A549 (cell line): ENCODE data around the gene PTPRK. TPM values are rescaled to one million over a fixed set of nuclear protein-coding genes. Genes with fewer than 3 reads are reported as not detected.

ENCODE experiments used
- ATAC-seq, 2 experiments: fragments of 200-7000 bp in 1 of 2; fragments of >200 bp in 1 of 2; cut with Nextera tagmentation in 1 of 2; cut with Tn5 transposase in 1 of 2; 3 replicates each; pipeline versions ENCODE4 v1.8.0 to v1.9.1; 2018 to 2020; ENCODE audit warnings: mild to moderate bottlenecking in 1 of 2, moderate library complexity in 1 of 2
- CTCF ChIA-PET: fragments of 300-600 bp; sonication (Branson Sonifier 250); formaldehyde crosslinking; extraction: SDS; loops from one replicate; lab custom pipeline; 2021; ENCODE audit warnings: antibody characterized with exemption, inconsistent platforms; lab: Yijun Ruan, JAX
- POLR2A ChIA-PET: fragments of 350-600 bp; formaldehyde crosslinking; extraction: SDS; loops from one replicate; lab custom pipeline; 2021; ENCODE audit warnings: antibody characterized with exemption, inconsistent platforms; lab: Yijun Ruan, JAX
- DNase-seq, 2 experiments: peaks; one replicate each; pipeline versions ENCODE4 v3.0.0 to v3.0.0-alpha.2; 2011 to 2016; ENCODE audit warnings: low read depth in 1 of 2, low spot score in 1 of 2
- FAIRE-seq: peaks from 2 replicates; lab custom pipeline; 2011; peaks lifted over from hg19 to GRCh38; lab: Jason Lieb, UNC
- H3K27ac ChIP-seq, 2 experiments: fragments of >200 bp; sonication (Bioruptor Twin); formaldehyde crosslinking; 3 replicates each; pipeline ENCODE4 v1.5.1; 2016 to 2017
- H3K4me1 ChIP-seq: fragments of >200 bp; sonication (Bioruptor Twin); formaldehyde crosslinking; 3 replicates; pipeline ENCODE4 v1.6.1; 2016
- H3K4me2 ChIP-seq: fragments of >200 bp; sonication (Bioruptor Twin); formaldehyde crosslinking; 3 replicates; pipeline ENCODE4 v1.6.1; 2016
- H3K4me3 ChIP-seq: fragments of >200 bp; sonication (Bioruptor Twin); formaldehyde crosslinking; 3 replicates; pipeline ENCODE4 v1.5.1; 2016
- H3K9me3 ChIP-seq: fragments of >200 bp; sonication (Bioruptor Twin); formaldehyde crosslinking; 3 replicates; pipeline ENCODE4 v1.6.1; 2016
- BHLHE40 ChIP-seq: IDR thresholded peaks from 2 replicates; pipeline ENCODE4 v1.6.1; 2012; ENCODE audit warnings: low read depth, low read length, inconsistent platforms
- CBX2 ChIP-seq: fragments of 200-600 bp; sonication (generic); IDR thresholded peaks from 2 replicates; pipeline ENCODE4 v1.6.1; 2016; ENCODE audit warnings: low read depth, mild to moderate bottlenecking, borderline replicate concordance
- CBX8 ChIP-seq: fragments of 200-600 bp; sonication (generic); IDR thresholded peaks from 2 replicates; pipeline ENCODE4 v1.6.1; 2016
- EP300 ChIP-seq, 2 experiments: fragments of >200 bp; sonication (Bioruptor Twin); formaldehyde crosslinking; IDR thresholded peaks; 2 replicates in 1 of 2; 3 replicates in 1 of 2; pipeline ENCODE4 v1.6.1; 2016 to 2017
- FOSB ChIP-seq: fragments of 250-450 bp; sonication (Bioruptor Pico); IDR thresholded peaks from 2 replicates; pipeline ENCODE4 v1.5.0; 2020; ENCODE audit warnings: mild to moderate bottlenecking, moderate library complexity
- FOSL2 ChIP-seq, 2 experiments: fragments of 450-650 bp in 1 of 2; fragments of >200 bp in 1 of 2; sonication (Bioruptor Twin) in 1 of 2; formaldehyde crosslinking; IDR thresholded peaks; 2 replicates each; pipeline versions ENCODE4 v1.5.0 to v1.6.1; 2016 to 2020; ENCODE audit warnings: mild to moderate bottlenecking in 1 of 2, moderate library complexity in 1 of 2
- FOXS1 ChIP-seq: fragments of 250-450 bp; sonication (Bioruptor Pico); IDR thresholded peaks from 2 replicates; pipeline ENCODE4 v1.5.0; 2020; ENCODE audit warnings: mild to moderate bottlenecking, moderate library complexity
- GATA3 ChIP-seq: IDR thresholded peaks from 2 replicates; pipeline ENCODE4 v1.6.1; 2012; ENCODE audit warnings: borderline replicate concordance
- HEYL ChIP-seq: fragments of 250-450 bp; sonication (Bioruptor Pico); IDR thresholded peaks from 2 replicates; pipeline ENCODE4 v1.8.0; 2021; ENCODE audit warnings: mild to moderate bottlenecking, moderate library complexity
- HOXB13 ChIP-seq: fragments of 250-450 bp; sonication (Bioruptor Pico); IDR thresholded peaks from 2 replicates; pipeline ENCODE4 v1.5.0; 2020; ENCODE audit warnings: low read depth, mild to moderate bottlenecking, moderate library complexity
- HOXB5 ChIP-seq: fragments of 250-450 bp; sonication (Bioruptor Pico); IDR thresholded peaks from 2 replicates; pipeline ENCODE4 v1.5.0; 2020; ENCODE audit warnings: mild to moderate bottlenecking, moderate library complexity
- JUN ChIP-seq, 2 experiments: fragments of >200 bp; sonication (Bioruptor Twin); formaldehyde crosslinking; IDR thresholded peaks; 2 replicates in 1 of 2; 3 replicates in 1 of 2; pipeline ENCODE4 v1.6.1; 2016 to 2017
- JUNB ChIP-seq: fragments of >200 bp; sonication (Bioruptor Twin); formaldehyde crosslinking; IDR thresholded peaks from 2 replicates; pipeline ENCODE4 v1.6.1; 2016
- MAFK ChIP-seq: fragments of 450-650 bp; IDR thresholded peaks from 2 replicates; pipeline ENCODE4 v1.6.1; 2014; ENCODE audit not compliant: partially characterized antibody
- POLR2A ChIP-seq: IDR thresholded peaks from 2 replicates; pipeline ENCODE4 v1.6.1; 2012; ENCODE audit warnings: mild to moderate bottlenecking, low read length
- POLR2AphosphoS2 ChIP-seq: conservative IDR thresholded peaks from 2 replicates; pipeline ENCODE4 v1.6.1; 2012; ENCODE audit warnings: low read length, improper control_type of control experiment, inconsistent platforms
- RAD21 ChIP-seq, 2 experiments: fragments of >200 bp in 1 of 2; sonication (Bioruptor Twin) in 1 of 2; formaldehyde crosslinking in 1 of 2; IDR thresholded peaks in 1 of 2; conservative IDR thresholded peaks in 1 of 2; 2 replicates in 1 of 2; 3 replicates in 1 of 2; pipeline ENCODE4 v1.6.1; 2012 to 2018; ENCODE audit warnings: inconsistent platforms in 1 of 2
- RARB ChIP-seq: fragments of 250-450 bp; sonication (Bioruptor Pico); IDR thresholded peaks from 2 replicates; pipeline ENCODE4 v1.8.0; 2021; ENCODE audit warnings: mild to moderate bottlenecking, moderate library complexity
- RCOR1 ChIP-seq: fragments of 150-350 bp; IDR thresholded peaks from 2 replicates; pipeline ENCODE4 v1.6.1; 2014; ENCODE audit warnings: antibody characterized with exemption, low read length, low read depth
- SMC3 ChIP-seq: fragments of >200 bp; sonication (Bioruptor Twin); formaldehyde crosslinking; IDR thresholded peaks from 3 replicates; pipeline ENCODE4 v1.6.1; 2018; ENCODE audit warnings: inconsistent platforms
- SREBF2 ChIP-seq: fragments of 450-650 bp; IDR thresholded peaks from 2 replicates; pipeline ENCODE4 v1.6.1; 2014; ENCODE audit warnings: mild to moderate bottlenecking, moderate library complexity
- TFCP2L1 ChIP-seq: fragments of 250-450 bp; sonication (Bioruptor Pico); IDR thresholded peaks from 2 replicates; pipeline ENCODE4 v1.5.0; 2021; ENCODE audit warnings: mild to moderate bottlenecking
- ZNF302 ChIP-seq: fragments of 250-450 bp; sonication (Bioruptor Pico); IDR thresholded peaks from 2 replicates; pipeline ENCODE4 v1.9.0; 2021; ENCODE audit warnings: inconsistent platforms, mild to moderate bottlenecking, moderate library complexity
- ZSCAN20 ChIP-seq: fragments of 250-450 bp; sonication (Bioruptor Pico); IDR thresholded peaks from 2 replicates; pipeline ENCODE4 v1.8.0; 2022; ENCODE audit warnings: mild to moderate bottlenecking, moderate library complexity
- WGBS: methylation state at CpG from one replicate; pipeline ENCODE4 v1.1.6; 2017; ENCODE audit errors: missing lambda C conversion rate; 5-methylcytosine and 5-hydroxymethylcytosine counted together
- polyA plus RNA-seq, 4 experiments: library from polyadenylated mRNA; depleted of rRNA in 3 of 4; stranded (reverse); fragments of >200 nt; fragmentation: RNase III in 1 of 4; extraction: RNeasy Plus Mini Kit Qiagen cat#74134 plus additional on column Dnase treatment in 1 of 4; gene quantifications; 2 replicates in 3 of 4; 3 replicates in 1 of 4; pipeline ENCODE4 v1.2.3, GENCODE V29; 2011 to 2017
- TF ChIP-seq, protein P1 (sequence below): IDR thresholded peaks from 2 replicates; pipeline ENCODE4 v1.6.1; 2012; ENCODE audit warnings: low read depth, borderline replicate concordance
- TF ChIP-seq, protein P2 (sequence below): IDR thresholded peaks from 2 replicates; pipeline ENCODE4 v1.6.1; 2012
- TF ChIP-seq, protein P3 (sequence below): fragments of >200 bp; sonication (Bioruptor Twin); formaldehyde crosslinking; IDR thresholded peaks from 2 replicates; pipeline ENCODE4 v1.6.1; 2016
- TF ChIP-seq, protein P4 (sequence below): fragments of >200 bp; sonication (Bioruptor Twin); formaldehyde crosslinking; IDR thresholded peaks from 3 replicates; pipeline ENCODE4 v1.5.1; 2016
- TF ChIP-seq, protein P5 (sequence below): fragments of >200 bp; sonication (Bioruptor Twin); formaldehyde crosslinking; IDR thresholded peaks from 3 replicates; pipeline ENCODE4 v1.6.1; 2016
- TF ChIP-seq, protein P6 (sequence below): fragments of 450-650 bp; IDR thresholded peaks from 2 replicates; pipeline ENCODE4 v1.6.1; 2014; ENCODE audit warnings: antibody characterized with exemption

The PTPRK gene
- polyA plus RNA-seq, 2 of the 4 experiments (the other 2 are of a cell fraction), result 14.4 to 16.1 TPM

DNA sequence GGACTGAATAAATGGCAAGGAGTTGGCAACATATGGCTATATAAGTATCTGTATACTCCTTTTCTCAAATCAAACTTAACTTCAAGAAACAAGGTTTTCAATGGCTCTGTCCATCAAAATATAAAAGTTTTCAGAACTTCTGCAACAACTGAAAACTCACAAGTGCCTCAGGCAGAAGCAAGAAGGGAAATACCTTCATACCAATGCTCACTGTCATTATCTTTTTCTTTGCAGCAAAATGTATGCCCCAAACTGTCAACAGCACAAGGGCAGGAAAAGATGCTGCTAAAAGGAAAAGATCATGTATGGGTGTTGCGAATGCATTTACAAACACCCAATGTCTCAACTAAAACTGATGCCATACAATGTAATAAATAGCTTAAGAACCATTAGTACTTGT is 45.9 kb downstream of the PTPRK start:
- CTCF ChIA-PET, result no interaction called here
- FAIRE-seq, result no peak

DNA sequence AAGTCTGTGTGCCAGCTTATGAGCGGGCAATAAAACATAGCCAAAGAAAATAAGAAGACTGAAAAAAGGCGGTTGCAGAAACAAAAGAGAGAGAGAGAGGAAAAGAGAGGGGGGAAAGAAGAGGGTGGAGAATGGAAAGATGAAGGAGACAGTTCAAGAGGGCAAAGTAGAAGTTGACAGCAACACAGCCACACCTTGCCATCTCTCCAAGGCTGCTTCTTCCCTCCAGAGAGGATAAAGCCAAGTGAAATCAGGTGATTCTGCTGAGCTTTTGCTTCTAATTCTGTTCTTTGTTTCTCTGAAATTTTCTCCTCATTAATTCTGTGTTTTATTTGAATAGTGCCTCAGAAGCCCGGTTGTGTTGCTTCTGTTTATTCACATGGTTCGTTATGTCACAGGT is 48.5 kb downstream of the PTPRK start:
- H3K4me2 ChIP-seq, result no peak overlapping the region
- TF ChIP-seq MAFK, result no peak
- TF ChIP-seq SMC3, result no peak
- no peak for TF ChIP-seq POLR2AphosphoS2
- no peak for TF ChIP-seq ZSCAN20 (CRISPR knock-in tag)
- TF ChIP-seq, all 56 proteins: peak for 0
- POLR2A ChIA-PET, result no interaction called here
- Histone ChIP-seq H3K9me3 (no peaks in the 10 kb centered on the region), H3K27ac (no peak overlapping the region), H3K4me1 (peaks cover 14% of the 10 kb centered on the region), H3K4me3 (no peak overlapping the region)
- CTCF ChIA-PET, result no interaction called here
- 90% methylated on average over 4 of the region's 4 CpGs for WGBS
- FAIRE-seq (no peak), DNase-seq (no peak), ATAC-seq (no peak)

More for the DNA sequence above, 45.9 kb downstream of the PTPRK start:
- ATAC-seq, result no peak
- POLR2A ChIA-PET, result no interaction called here
- Histone ChIP-seq H3K4me1 (peaks cover 14% of the 10 kb centered on the region), H3K27ac (no peak overlapping the region), H3K9me3 (no peaks in the 10 kb centered on the region), H3K4me2 (no peak overlapping the region; the same call in 2 of the 3 replicates), H3K4me3 (no peak overlapping the region)
- TF ChIP-seq FOXS1 (CRISPR knock-in tag) (no peak), GATA3 (no peak), HOXB13 (CRISPR knock-in tag) (no peak), RARB (CRISPR knock-in tag) (no peak), FOSB (CRISPR knock-in tag) (no peak), JUN (IDR thresholded peaks at IDR 0.05) (no peak), TFCP2L1 (CRISPR knock-in tag) (no peak), RCOR1 (no peak), HOXB5 (no peak), CBX8 (no peak)
- TF ChIP-seq, protein P1, sequence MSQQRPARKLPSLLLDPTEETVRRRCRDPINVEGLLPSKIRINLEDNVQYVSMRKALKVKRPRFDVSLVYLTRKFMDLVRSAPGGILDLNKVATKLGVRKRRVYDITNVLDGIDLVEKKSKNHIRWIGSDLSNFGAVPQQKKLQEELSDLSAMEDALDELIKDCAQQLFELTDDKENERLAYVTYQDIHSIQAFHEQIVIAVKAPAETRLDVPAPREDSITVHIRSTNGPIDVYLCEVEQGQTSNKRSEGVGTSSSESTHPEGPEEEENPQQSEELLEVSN, result no peak
- TF ChIP-seq, protein P2, sequence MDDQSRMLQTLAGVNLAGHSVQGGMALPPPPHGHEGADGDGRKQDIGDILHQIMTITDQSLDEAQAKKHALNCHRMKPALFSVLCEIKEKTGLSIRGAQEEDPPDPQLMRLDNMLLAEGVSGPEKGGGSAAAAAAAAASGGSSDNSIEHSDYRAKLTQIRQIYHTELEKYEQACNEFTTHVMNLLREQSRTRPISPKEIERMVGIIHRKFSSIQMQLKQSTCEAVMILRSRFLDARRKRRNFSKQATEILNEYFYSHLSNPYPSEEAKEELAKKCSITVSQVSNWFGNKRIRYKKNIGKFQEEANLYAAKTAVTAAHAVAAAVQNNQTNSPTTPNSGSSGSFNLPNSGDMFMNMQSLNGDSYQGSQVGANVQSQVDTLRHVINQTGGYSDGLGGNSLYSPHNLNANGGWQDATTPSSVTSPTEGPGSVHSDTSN, result no peak
- 89% methylated on average over 1 of the region's 1 CpG for WGBS
- no peak for DNase-seq

DNA sequence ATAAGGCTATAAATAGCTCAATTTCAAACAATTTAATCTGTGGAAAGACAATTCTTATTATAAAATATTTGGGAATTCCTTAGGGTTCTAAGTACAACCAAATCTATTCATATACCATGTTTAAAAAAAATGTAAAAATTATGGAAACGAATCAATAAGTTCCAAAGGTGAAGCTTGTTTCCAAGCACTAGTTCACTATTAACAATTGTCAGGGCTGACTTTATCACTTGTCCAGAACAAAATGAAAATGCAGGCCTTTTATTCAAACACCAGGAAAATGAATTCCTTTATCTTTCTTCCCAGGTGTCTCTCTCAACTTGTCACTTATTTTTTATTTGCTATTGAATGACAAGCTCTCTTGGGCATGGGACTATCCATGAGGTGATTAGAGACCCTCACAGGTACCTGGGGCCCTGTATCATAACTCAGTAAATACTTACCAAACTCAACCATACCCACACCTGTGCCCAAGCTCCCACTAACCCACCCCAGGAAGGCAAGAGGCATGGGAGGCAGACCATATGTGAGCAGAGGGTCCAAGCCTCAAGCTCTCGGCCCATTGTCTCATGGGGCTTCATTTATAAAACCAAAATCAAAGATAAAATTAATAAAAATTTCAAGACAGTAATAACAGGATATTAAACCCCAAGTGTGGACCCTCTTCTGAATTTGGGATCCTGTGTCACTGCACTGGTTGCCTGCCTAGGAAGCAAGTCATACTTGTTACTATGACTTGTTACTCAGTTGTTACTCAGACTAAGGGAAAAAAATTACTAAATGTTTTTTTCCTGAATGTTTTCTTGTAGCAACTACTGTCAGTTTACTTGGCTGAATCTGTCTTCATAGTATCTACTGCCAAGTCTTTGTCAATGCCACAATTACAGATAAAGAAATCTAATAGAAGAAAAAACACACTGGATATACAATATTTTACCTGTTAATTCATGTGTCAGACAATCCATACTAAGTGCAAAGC is 54.7 kb downstream of the PTPRK start:
- Histone ChIP-seq H3K4me2 (no peak overlapping the region), H3K27ac (peak overlapping the region in 1 of 2 experiments; percentile 25; a peak in 1 of 6 replicates), H3K9me3 (no peaks in the 10 kb centered on the region), H3K4me3 (no peak overlapping the region), H3K4me1 (peaks cover 21% of the 10 kb centered on the region)
- DNase-seq, result no peak
- ChIA-PET CTCF (no interaction called here), POLR2A (no interaction called here)
- ATAC-seq, result no peak
- TF ChIP-seq BHLHE40 (no peak), JUNB (no peak), ZNF302 (CRISPR knock-in tag) (no peak), SREBF2 (no peak), GATA3 (no peak), RARB (CRISPR knock-in tag) (no peak), FOSL2 (IDR thresholded peaks at IDR 0.05) (no peak), FOSL2 (CRISPR knock-in tag; IDR thresholded peaks at IDR 0.05) (no peak), HEYL (no peak), CBX2 (no peak), RAD21 (conservative IDR thresholded peaks at IDR 0.05 in 1 of 2, IDR thresholded peaks at IDR 0.05 in 1 of 2) (no peak), POLR2A (no peak), EP300 (IDR thresholded peaks at IDR 0.05) (no peak)
- TF ChIP-seq, protein P3, sequence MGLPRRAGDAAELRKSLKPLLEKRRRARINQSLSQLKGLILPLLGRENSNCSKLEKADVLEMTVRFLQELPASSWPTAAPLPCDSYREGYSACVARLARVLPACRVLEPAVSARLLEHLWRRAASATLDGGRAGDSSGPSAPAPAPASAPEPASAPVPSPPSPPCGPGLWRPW, result no peak
- TF ChIP-seq, protein P4, sequence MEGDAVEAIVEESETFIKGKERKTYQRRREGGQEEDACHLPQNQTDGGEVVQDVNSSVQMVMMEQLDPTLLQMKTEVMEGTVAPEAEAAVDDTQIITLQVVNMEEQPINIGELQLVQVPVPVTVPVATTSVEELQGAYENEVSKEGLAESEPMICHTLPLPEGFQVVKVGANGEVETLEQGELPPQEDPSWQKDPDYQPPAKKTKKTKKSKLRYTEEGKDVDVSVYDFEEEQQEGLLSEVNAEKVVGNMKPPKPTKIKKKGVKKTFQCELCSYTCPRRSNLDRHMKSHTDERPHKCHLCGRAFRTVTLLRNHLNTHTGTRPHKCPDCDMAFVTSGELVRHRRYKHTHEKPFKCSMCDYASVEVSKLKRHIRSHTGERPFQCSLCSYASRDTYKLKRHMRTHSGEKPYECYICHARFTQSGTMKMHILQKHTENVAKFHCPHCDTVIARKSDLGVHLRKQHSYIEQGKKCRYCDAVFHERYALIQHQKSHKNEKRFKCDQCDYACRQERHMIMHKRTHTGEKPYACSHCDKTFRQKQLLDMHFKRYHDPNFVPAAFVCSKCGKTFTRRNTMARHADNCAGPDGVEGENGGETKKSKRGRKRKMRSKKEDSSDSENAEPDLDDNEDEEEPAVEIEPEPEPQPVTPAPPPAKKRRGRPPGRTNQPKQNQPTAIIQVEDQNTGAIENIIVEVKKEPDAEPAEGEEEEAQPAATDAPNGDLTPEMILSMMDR, result no peak
- TF ChIP-seq, protein P5, sequence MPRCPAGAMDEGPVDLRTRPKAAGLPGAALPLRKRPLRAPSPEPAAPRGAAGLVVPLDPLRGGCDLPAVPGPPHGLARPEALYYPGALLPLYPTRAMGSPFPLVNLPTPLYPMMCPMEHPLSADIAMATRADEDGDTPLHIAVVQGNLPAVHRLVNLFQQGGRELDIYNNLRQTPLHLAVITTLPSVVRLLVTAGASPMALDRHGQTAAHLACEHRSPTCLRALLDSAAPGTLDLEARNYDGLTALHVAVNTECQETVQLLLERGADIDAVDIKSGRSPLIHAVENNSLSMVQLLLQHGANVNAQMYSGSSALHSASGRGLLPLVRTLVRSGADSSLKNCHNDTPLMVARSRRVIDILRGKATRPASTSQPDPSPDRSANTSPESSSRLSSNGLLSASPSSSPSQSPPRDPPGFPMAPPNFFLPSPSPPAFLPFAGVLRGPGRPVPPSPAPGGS, result no peak
- TF ChIP-seq, protein P6, sequence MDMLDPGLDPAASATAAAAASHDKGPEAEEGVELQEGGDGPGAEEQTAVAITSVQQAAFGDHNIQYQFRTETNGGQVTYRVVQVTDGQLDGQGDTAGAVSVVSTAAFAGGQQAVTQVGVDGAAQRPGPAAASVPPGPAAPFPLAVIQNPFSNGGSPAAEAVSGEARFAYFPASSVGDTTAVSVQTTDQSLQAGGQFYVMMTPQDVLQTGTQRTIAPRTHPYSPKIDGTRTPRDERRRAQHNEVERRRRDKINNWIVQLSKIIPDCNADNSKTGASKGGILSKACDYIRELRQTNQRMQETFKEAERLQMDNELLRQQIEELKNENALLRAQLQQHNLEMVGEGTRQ, result no peak
- no peak for FAIRE-seq
- 87% methylated on average over 2 of the region's 2 CpGs for WGBS
